GM23248 (cell line): ENCODE measurements around the gene CRISPLD2.

Source experiments
- EZH2 ChIP-seq: fragments of 200-600 bp; sonication (generic); IDR thresholded peaks from 2 replicates; pipeline ENCODE4 v1.6.1; 2018; ENCODE audit warnings: antibody characterized with exemption, mild to moderate bottlenecking; ENCODE audit not compliant: insufficient read depth, poor library complexity, severe bottlenecking
- EZH2phosphoT487 ChIP-seq: fragments of 200-600 bp; sonication (generic); IDR thresholded peaks from 2 replicates; pipeline ENCODE4 v1.6.1; 2018; ENCODE audit warnings: antibody characterized with exemption, moderate library complexity, mild to moderate bottlenecking, low read depth; ENCODE audit not compliant: insufficient read depth

GRCh38 chr16:84930298-84931106 lies 110.7 kb downstream of the CRISPLD2 start:
- TF ChIP-seq EZH2phosphoT487 (no peak), EZH2 (no peak)
